HCT116 (cell line): ENCODE data around the gene LMAN1L. TPM values are rescaled to one million over a fixed set of nuclear protein-coding genes. Genes with fewer than 3 reads are reported as not detected.

Experiments
- ATAC-seq: fragments of 200-7000 bp; cut with Tn5 transposase; 2 replicates; pipeline ENCODE4 v1.9.1; 2020; ENCODE audit warnings: mild to moderate bottlenecking, moderate library complexity
- BruUV-seq: library from RNA; stranded (reverse); fragments of 400-500 nt; replicated peaks from 2 replicates; lab custom pipeline; 2021; lab: Mats Ljungman, UMichigan
- CTCF ChIA-PET: fragments of 300-600 bp; sonication (Branson Sonifier 250); formaldehyde crosslinking; loops from one replicate; lab custom pipeline; 2021; ENCODE audit warnings: antibody characterized with exemption; lab: Charles Lee
- POLR2A ChIA-PET: fragments of 300-600, 350-600 bp; sonication (Branson Sonifier 250); formaldehyde crosslinking; loops from one replicate; lab custom pipeline; 2021; ENCODE audit warnings: antibody characterized with exemption; lab: Charles Lee
- RAD21 ChIA-PET, 2 experiments: fragments of 300-600 bp; sonication (Branson Sonifier 250); formaldehyde crosslinking; loops; one replicate each; lab custom pipeline; 2023; ENCODE audit warnings: low total read pairs in 2 of 2; ENCODE audit not compliant: uncharacterized antibody in 2 of 2, unreplicated experiment in 2 of 2, low non-redundant PET in 1 of 2; lab: Charles Lee
- DNase-seq: peaks from one replicate; pipeline ENCODE4 v3.0.0-alpha.2; 2010; ENCODE audit warnings: low read depth, low spot score
- H2AFZ ChIP-seq: fragments of 200-600 bp; shearing (Covaris generic), sonication (generic); 2 replicates; pipeline ENCODE4 v1.6.1; 2017; ENCODE audit warnings: low read depth, mixed run types, mixed read lengths, antibody characterized with exemption, low read length; ENCODE audit not compliant: poor library complexity, severe bottlenecking
- H3K27ac ChIP-seq: 2 replicates; pipeline ENCODE4 v1.5.1; 2012; ENCODE audit warnings: low read depth, low read length
- H3K27me3 ChIP-seq: fragments of 200-600 bp; sonication (generic); 2 replicates; pipeline ENCODE4 v1.6.1; 2016; ENCODE audit warnings: mixed run types, low read length, mixed read lengths; ENCODE audit not compliant: insufficient read depth
- H3K36me3 ChIP-seq, 2 experiments: fragments of 200-500 bp in 1 of 2; fragments of 200-600 bp in 1 of 2; sonication (Bioruptor generic) in 1 of 2; sonication (generic) in 1 of 2; 2 replicates each; pipeline versions ENCODE4 v1.5.1 to v1.6.1; 2014 to 2016; ENCODE audit warnings: low read length in 2 of 2, inconsistent platforms in 1 of 2, mixed read lengths in 1 of 2, mixed run types in 1 of 2; ENCODE audit not compliant: insufficient read depth in 2 of 2, control insufficient read depth in 1 of 2
- H3K4me1 ChIP-seq, 2 experiments: fragments of 200-600 bp in 1 of 2; sonication (generic) in 1 of 2; 2 replicates each; pipeline versions ENCODE4 v1.5.1 to v1.6.1; 2012 to 2017; ENCODE audit warnings: low read length in 2 of 2, inconsistent platforms in 1 of 2, mild to moderate bottlenecking in 1 of 2, mixed read lengths in 1 of 2, mixed run types in 1 of 2, moderate library complexity in 1 of 2; ENCODE audit not compliant: insufficient read depth in 2 of 2, control insufficient read depth in 1 of 2
- H3K4me2 ChIP-seq: fragments of 200-600 bp; sonication (generic); 2 replicates; pipeline ENCODE4 v1.6.1; 2017; ENCODE audit warnings: mixed run types, low read length, mixed read lengths
- H3K4me3 ChIP-seq, 2 experiments: fragments of 200-600 bp in 1 of 2; sonication (generic) in 1 of 2; replicated peaks in 1 of 2; 2 replicates each; pipeline ENCODE4 v1.5.1; 2011 to 2016; ENCODE audit warnings: low read length in 2 of 2, control low read depth in 1 of 2, low read depth in 1 of 2, mild to moderate bottlenecking in 1 of 2, mixed read lengths in 1 of 2, mixed run types in 1 of 2
- H3K79me2 ChIP-seq: fragments of 200-600 bp; sonication (generic); 2 replicates; pipeline ENCODE4 v1.6.1; 2017; ENCODE audit warnings: mild to moderate bottlenecking, mixed run types, low read length, moderate library complexity, mixed read lengths; ENCODE audit not compliant: insufficient read depth
- H3K9ac ChIP-seq: fragments of 200-600 bp; sonication (generic); 2 replicates; pipeline ENCODE4 v1.6.1; 2016; ENCODE audit warnings: low read length, mixed read lengths
- H3K9me2 ChIP-seq: fragments of 200-600 bp; sonication (generic), shearing (Covaris generic); 2 replicates; pipeline ENCODE4 v1.6.1; 2017; ENCODE audit warnings: mixed run types, mild to moderate bottlenecking, moderate library complexity; ENCODE audit not compliant: insufficient read depth
- H3K9me3 ChIP-seq, 2 experiments: fragments of 200-500 bp in 1 of 2; fragments of 200-600 bp in 1 of 2; sonication (Bioruptor generic) in 1 of 2; sonication (generic) in 1 of 2; 2 replicates each; pipeline ENCODE4 v1.6.1; 2014 to 2017; ENCODE audit warnings: low read length in 2 of 2, mixed read lengths in 2 of 2, inconsistent platforms in 1 of 2, low read depth in 1 of 2, mild to moderate bottlenecking in 1 of 2, mixed run types in 1 of 2, moderate library complexity in 1 of 2; ENCODE audit not compliant: control insufficient read depth in 1 of 2, insufficient read depth in 1 of 2
- H4K20me1 ChIP-seq: fragments of 200-600 bp; sonication (generic), shearing (Covaris generic); 2 replicates; pipeline ENCODE4 v1.6.1; 2017; ENCODE audit warnings: mixed run types, mild to moderate bottlenecking, moderate library complexity; ENCODE audit not compliant: insufficient read depth
- CBX3 ChIP-seq: IDR thresholded peaks from 2 replicates; pipeline ENCODE4 v1.6.1; 2012; ENCODE audit warnings: low read depth
- JUND ChIP-seq: IDR thresholded peaks from 2 replicates; pipeline ENCODE4 v1.6.1; 2012
- intact Hi-C: fragments of 100-400 bp; cut with micrococcal nuclease; formaldehyde crosslinking; loops from 2 replicates; pipeline ENCODE4 v1.10.0; 2022
- total RNA-seq: library from RNA; stranded (reverse); gene quantifications from one replicate; pipeline ENCODE4 v1.2.1, GENCODE V29; 2021; ENCODE audit not compliant: unreplicated experiment
- TF ChIP-seq, protein P1 (sequence below), 3 experiments: fragments of 200-600 bp in 1 of 3; sonication (generic) in 1 of 3; IDR thresholded peaks in 2 of 3; conservative IDR thresholded peaks in 1 of 3; 2 replicates each; pipeline ENCODE4 v1.5.1; 2012 to 2017; ENCODE audit warnings: low read depth in 2 of 3, low read length in 2 of 3, antibody characterized with exemption in 1 of 3, borderline replicate concordance in 1 of 3, control low read depth in 1 of 3, mild to moderate bottlenecking in 1 of 3, mixed read lengths in 1 of 3, mixed run types in 1 of 3, moderate library complexity in 1 of 3; ENCODE audit not compliant: insufficient read depth in 1 of 3
- TF ChIP-seq, protein P2 (sequence below): IDR thresholded peaks from 2 replicates; pipeline ENCODE4 v1.6.1; 2011; ENCODE audit warnings: mild to moderate bottlenecking, low read length, moderate library complexity; ENCODE audit not compliant: insufficient replicate concordance; ENCODE audit errors: extremely low read depth

The LMAN1L gene
- total RNA-seq, 1 experiment from 2014 or later: 0.17 TPM

DNA sequence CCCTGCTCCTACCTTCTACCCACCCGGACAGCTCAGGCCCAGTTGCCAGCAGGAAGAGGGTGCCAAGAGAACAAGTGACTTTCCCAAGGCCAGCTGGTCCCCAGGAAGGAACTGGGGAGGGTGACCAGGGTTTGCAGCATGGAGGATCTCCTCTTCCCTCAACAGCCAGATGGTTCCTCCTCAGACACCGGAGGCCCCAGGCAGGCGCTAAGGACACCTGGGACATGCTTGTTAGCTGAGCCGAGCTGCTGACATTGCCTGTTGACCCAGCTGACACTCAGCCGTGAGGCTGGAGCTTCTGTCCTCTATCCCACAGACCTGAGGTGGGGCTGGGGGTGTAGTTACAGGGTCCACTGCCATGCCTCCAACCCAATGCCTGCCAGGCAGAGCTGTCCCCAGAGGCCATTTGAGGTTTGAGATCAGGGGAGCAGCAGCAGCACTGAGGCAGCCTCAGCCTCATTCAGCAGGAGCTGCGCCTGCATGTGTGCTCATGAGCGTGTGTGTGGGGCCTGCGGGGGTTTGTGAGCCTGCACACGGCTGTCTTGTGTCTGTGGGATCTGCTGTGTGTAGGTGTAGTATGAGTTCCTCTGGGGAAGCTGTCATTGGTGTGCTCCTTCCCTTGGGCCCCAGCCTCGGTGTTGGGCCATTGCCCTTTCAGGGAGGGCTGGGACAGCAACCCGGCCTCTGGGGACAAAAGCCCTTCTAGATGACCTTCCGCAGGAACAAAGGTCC lies 20.9 kb downstream of the LMAN1L start:
- no peak for ATAC-seq
- POLR2A ChIA-PET: no interaction called here
- Histone ChIP-seq H4K20me1 (no peaks in the 10 kb centered on the region), H3K4me1 (peaks cover 0 to 9% of the 10 kb centered on the region in 2 experiments; a peak in 2 of 4 replicates), H3K4me2 (no peak overlapping the region), H3K9ac (no peak overlapping the region), H2AFZ (no peak overlapping the region), H3K36me3 (no peaks in the 10 kb centered on the region), H3K79me2 (no peaks in the 10 kb centered on the region), H3K9me3 (no peaks in the 10 kb centered on the region), H3K4me3 (no peak overlapping the region), H3K9me2 (no peaks in the 10 kb centered on the region), H3K27ac (no peak overlapping the region), H3K27me3 (peaks cover 3% of the 10 kb centered on the region; the same call in 1 of the 2 replicates)
- CTCF ChIA-PET: no interaction called here
- intact Hi-C loops: no loop called here
- TF ChIP-seq CBX3 (no peak), JUND (no peak)
- TF ChIP-seq, protein P1, sequence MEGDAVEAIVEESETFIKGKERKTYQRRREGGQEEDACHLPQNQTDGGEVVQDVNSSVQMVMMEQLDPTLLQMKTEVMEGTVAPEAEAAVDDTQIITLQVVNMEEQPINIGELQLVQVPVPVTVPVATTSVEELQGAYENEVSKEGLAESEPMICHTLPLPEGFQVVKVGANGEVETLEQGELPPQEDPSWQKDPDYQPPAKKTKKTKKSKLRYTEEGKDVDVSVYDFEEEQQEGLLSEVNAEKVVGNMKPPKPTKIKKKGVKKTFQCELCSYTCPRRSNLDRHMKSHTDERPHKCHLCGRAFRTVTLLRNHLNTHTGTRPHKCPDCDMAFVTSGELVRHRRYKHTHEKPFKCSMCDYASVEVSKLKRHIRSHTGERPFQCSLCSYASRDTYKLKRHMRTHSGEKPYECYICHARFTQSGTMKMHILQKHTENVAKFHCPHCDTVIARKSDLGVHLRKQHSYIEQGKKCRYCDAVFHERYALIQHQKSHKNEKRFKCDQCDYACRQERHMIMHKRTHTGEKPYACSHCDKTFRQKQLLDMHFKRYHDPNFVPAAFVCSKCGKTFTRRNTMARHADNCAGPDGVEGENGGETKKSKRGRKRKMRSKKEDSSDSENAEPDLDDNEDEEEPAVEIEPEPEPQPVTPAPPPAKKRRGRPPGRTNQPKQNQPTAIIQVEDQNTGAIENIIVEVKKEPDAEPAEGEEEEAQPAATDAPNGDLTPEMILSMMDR (IDR thresholded peaks at IDR 0.05 in 2 of 3, conservative IDR thresholded peaks at IDR 0.05 in 1 of 3; ENCODE audit: borderline replicate concordance in 1 of 3, insufficient read depth in 1 of 3, low read depth in 2 of 3, low read length in 2 of 3): no peak
- TF ChIP-seq, protein P2, sequence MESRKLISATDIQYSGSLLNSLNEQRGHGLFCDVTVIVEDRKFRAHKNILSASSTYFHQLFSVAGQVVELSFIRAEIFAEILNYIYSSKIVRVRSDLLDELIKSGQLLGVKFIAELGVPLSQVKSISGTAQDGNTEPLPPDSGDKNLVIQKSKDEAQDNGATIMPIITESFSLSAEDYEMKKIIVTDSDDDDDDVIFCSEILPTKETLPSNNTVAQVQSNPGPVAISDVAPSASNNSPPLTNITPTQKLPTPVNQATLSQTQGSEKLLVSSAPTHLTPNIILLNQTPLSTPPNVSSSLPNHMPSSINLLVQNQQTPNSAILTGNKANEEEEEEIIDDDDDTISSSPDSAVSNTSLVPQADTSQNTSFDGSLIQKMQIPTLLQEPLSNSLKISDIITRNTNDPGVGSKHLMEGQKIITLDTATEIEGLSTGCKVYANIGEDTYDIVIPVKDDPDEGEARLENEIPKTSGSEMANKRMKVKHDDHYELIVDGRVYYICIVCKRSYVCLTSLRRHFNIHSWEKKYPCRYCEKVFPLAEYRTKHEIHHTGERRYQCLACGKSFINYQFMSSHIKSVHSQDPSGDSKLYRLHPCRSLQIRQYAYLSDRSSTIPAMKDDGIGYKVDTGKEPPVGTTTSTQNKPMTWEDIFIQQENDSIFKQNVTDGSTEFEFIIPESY: no peak
- no TSS peak for BruUV-seq
- DNase-seq: no peak
- RAD21 ChIA-PET: no interaction called here
